NT2/D1 (cell line): Measurements from ENCODE around the gene GPR152.

Experiments used
- DNase-seq: peaks from one replicate; pipeline ENCODE4 v3.0.0-alpha.2; 2011; ENCODE audit warnings: low read depth, low spot score
- H3K27me3 ChIP-seq: 2 replicates; pipeline ENCODE4 v1.6.0; 2011; ENCODE audit warnings: mild to moderate bottlenecking; ENCODE audit not compliant: insufficient read length, insufficient read depth
- H3K36me3 ChIP-seq: 2 replicates; pipeline ENCODE4 v1.6.1; 2011; ENCODE audit warnings: mild to moderate bottlenecking, low read length, mixed read lengths; ENCODE audit not compliant: insufficient read depth, insufficient read length
- H3K4me1 ChIP-seq: 2 replicates; pipeline ENCODE4 v1.5.1; 2011; ENCODE audit not compliant: insufficient read depth, insufficient read length
- H3K4me3 ChIP-seq: 2 replicates; pipeline ENCODE4 v1.5.1; 2011; ENCODE audit warnings: low read depth; ENCODE audit not compliant: insufficient read length
- H3K9ac ChIP-seq: 2 replicates; pipeline ENCODE4 v1.6.0; 2011; ENCODE audit warnings: low read depth; ENCODE audit not compliant: insufficient read length
- H3K9me3 ChIP-seq: 2 replicates; pipeline ENCODE4 v1.5.1; 2011; ENCODE audit warnings: mild to moderate bottlenecking, low read length; ENCODE audit not compliant: insufficient read depth
- SUZ12 ChIP-seq: IDR thresholded peaks from 2 replicates; pipeline ENCODE4 v1.6.1; 2011; ENCODE audit not compliant: insufficient read length, insufficient read depth; ENCODE audit errors: extremely low read depth
- YY1 ChIP-seq: IDR thresholded peaks from 2 replicates; pipeline ENCODE4 v1.6.1; 2011; ENCODE audit not compliant: insufficient read length, insufficient read depth
- ZNF274 ChIP-seq: IDR thresholded peaks from 2 replicates; pipeline ENCODE4 v1.6.1; 2011; ENCODE audit warnings: mild to moderate bottlenecking, low read depth, low read length

GPR152 gene

GRCh38 chr11:67497656-67498291 lies 45.2 kb upstream of the GPR152 start:
- DNase-seq, result no peak
- peaks cover 94% of the 10 kb centered on the region for H3K36me3 ChIP-seq
- H3K9ac ChIP-seq, result peak overlapping the region; percentile 36

DNA sequence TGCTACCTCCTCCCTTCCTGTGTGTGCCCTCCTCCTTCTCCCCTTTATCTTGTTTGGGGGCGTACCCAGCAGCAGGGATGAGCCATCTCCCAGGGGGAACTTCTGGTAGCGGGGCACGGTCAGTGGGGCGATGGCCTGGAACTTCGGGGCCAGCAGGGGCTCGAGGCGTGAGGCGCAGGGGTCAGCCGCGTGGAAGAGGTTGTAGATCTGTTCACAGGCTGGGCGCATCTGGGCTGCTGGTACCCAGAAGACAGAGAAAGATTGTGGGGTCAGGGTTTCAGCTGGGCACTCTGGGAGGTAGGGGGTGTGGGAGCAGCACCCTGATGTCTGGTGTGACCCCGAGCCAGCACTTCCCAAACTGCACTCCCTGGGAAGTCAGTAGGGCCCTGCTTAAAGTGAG lies 43.6 kb upstream of the GPR152 start:
- DNase-seq, result no peak
- Histone ChIP-seq H3K36me3 (peaks cover 94% of the 10 kb centered on the region), H3K9ac (no peak overlapping the region), H3K27me3 (no peaks in the 10 kb centered on the region), H3K4me1 (peaks cover 25% of the 10 kb centered on the region), H3K4me3 (no peak overlapping the region), H3K9me3 (no peaks in the 10 kb centered on the region)
- TF ChIP-seq ZNF274 (no peak), SUZ12 (no peak), YY1 (no peak)

More at GRCh38 chr11:67497656-67498291, 45.2 kb upstream of the GPR152 start:
- no peaks in the 10 kb centered on the region for H3K9me3 ChIP-seq
- TF ChIP-seq YY1 (no peak), SUZ12 (no peak), ZNF274 (no peak)
- no peaks in the 10 kb centered on the region for H3K27me3 ChIP-seq
- H3K4me1 ChIP-seq, result peaks cover 28% of the 10 kb centered on the region
- H3K4me3 ChIP-seq, result no peak overlapping the region

DNA sequence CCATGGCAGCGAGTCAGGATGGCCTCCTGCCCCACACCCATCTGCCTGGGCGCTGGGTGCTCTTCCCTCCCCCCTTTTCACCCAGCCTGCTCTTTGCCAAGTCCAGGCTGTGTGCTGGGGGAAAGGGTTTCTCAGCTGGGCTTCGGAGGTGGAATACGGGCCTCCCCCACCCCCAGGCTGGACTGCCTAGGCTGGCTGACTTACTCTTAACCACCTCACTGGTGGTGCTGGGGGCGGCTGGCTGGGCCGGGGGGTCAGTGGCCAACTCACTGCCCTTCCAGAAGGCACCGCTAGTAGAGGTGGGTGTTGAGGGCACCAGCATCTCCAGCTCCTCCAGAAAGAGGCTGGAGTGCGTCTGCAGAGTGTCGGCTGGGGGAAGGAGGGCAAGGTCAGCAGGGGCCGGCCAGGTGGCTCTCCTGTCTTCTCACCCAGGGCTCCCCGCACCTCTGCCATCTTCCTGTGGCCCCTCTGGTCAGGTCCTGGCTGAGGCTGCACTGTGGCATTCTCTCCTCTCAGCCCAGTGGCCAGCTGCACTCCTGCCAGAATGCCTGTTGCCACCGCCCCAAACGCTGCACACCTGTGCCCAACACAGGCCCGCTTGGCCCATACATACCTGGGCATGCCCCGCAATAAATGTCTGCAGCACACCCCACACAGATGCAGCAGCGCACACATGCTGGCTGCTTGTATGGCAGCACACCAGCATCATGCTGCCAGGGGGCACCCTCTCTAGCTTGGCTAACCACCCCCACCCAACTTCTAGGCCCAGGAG lies 42.9 kb upstream of the GPR152 start:
- H3K27me3 ChIP-seq, result no peaks in the 10 kb centered on the region
- H3K4me3 ChIP-seq, result no peak overlapping the region
- no peaks in the 10 kb centered on the region for H3K9me3 ChIP-seq
- peak overlapping the region; percentile 3 for H3K9ac ChIP-seq
- DNase-seq, result no peak
- peaks cover 25% of the 10 kb centered on the region for H3K4me1 ChIP-seq
- TF ChIP-seq SUZ12, result no peak
- no peak for TF ChIP-seq YY1
- TF ChIP-seq ZNF274, result no peak
- peaks cover 94% of the 10 kb centered on the region for H3K36me3 ChIP-seq

GRCh38 chr11:67494371-67495233 lies 42.1 kb upstream of the GPR152 start:
- DNase-seq, result no peak
- Histone ChIP-seq H3K36me3 (peaks cover 94% of the 10 kb centered on the region), H3K4me1 (peaks cover 25% of the 10 kb centered on the region), H3K9ac (peak overlapping the region; percentile 3), H3K27me3 (no peaks in the 10 kb centered on the region), H3K9me3 (no peaks in the 10 kb centered on the region), H3K4me3 (no peak overlapping the region)
- TF ChIP-seq ZNF274, result no peak
- TF ChIP-seq YY1, result no peak
- no peak for TF ChIP-seq SUZ12

- Histone ChIP-seq H3K27me3 (no peaks in the 10 kb centered on the region), H3K36me3 (peaks cover 98% of the 10 kb centered on the region), H3K9me3 (no peaks in the 10 kb centered on the region), H3K4me1 (peaks cover 25% of the 10 kb centered on the region), H3K4me3 (no peak overlapping the region), H3K9ac (no peak overlapping the region)
- TF ChIP-seq SUZ12, result no peak
- no peak for TF ChIP-seq YY1
- TF ChIP-seq ZNF274, result no peak
- no peak for DNase-seq
These were observed 41.2 kb upstream of the GPR152 start for GRCh38 chr11:67493548-67494370.

DNA sequence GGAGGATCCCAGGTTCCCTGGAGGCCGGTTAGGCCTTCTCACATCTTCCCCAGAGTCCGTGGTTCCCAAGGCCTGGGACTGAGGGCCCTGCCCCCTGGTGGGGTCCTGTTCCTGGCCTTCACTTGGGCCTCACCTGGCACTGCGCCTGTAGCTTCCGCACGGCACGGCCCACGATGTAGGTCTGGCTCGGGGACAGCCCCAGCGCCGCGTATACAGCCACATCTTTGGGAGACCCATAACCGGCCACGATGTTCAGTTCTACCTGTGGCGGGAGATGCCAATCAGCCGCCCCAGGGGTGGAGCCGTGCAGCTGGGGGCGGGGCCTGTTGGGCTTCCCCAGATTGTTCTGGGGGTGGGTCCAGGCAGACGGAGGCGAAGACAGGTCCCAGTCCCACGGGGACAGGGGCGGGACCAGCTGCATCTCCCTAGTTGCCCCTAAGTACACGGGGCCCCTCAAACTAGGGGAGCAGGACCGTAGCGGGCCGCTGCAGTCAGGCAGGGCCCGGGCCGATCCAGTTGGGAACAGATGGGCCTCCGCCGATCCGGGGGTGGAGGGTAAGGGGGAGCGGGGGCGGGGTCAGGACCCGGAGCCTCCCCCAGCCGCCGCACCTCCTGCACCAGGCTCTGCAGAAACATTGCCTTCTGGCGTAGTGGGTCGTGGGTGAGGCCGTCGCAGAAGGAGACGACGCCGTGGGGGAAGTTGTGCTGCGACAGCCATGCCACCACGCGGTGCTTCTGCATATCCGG lies 40.4 kb upstream of the GPR152 start:
- H3K36me3 ChIP-seq, result peaks cover 95% of the 10 kb centered on the region
- H3K27me3 ChIP-seq, result no peaks in the 10 kb centered on the region
- H3K9ac ChIP-seq, result no peak overlapping the region
- TF ChIP-seq SUZ12 (no peak), YY1 (no peak), ZNF274 (no peak)
- no peak for DNase-seq
- peaks cover 23% of the 10 kb centered on the region for H3K4me1 ChIP-seq
- H3K4me3 ChIP-seq, result no peak overlapping the region
- H3K9me3 ChIP-seq, result no peaks in the 10 kb centered on the region
